Measurements from ENCODE around the gene DENND1C. TPM values are rescaled to one million over a fixed set of nuclear protein-coding genes. Genes with fewer than 3 reads are reported as not detected.
"Not testable (repeated sequence)": the region's sequence is repeated elsewhere in the genome, so short reads cannot be mapped to it uniquely, and the experiment has no call there.

DENND1C gene
- total RNA-seq, 1 donor from 2014 or later, result not detected

DNA sequence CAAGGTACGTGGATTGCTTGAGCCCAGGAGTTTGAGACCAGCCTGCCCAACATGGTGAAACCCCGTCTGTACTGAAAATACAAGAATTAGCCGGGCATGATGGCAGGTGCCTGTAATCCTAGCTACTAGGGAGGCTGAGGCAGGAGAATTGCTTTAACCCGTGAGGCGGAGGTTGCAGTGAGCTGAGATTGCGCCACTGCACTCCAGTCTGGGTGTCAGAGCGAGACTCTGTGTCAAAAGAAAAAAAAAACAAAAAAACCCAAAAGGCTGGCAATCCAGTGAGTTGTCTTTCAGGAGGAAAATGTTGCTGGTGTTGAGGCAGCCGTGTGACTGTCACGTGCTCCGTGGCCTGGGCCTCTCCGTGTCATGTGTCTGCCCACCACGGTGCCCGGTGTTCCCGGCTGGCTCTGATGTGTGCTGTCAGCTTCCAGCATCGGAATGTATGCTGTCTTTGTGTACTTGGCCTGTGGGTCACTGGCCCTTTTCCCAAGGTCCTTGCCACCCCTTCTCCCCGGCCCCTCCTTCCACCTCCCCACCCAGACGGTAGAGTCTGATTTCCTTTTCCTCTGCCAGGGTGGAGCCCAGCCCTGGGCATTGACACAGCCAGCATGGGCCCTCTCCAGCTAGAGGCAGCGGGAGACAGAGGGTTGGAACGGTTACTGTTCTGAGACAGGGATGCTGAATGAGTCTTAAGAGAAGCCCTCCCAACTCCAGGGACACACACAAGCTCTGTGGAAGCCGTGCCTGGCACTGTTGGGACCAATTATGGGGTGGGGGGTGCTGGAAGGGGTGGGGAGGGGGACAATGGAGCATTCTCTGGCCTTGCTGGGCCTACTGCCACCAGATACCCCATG lies 27.8 kb upstream of the DENND1C start:
- no peak for DNase-seq (ENCODE audit: low read depth in 2 of 2)

GRCh38 chr19:6508028-6508771 lies 26.6 kb upstream of the DENND1C start:
- not testable (repeated sequence) for DNase-seq (ENCODE audit: low read depth in 2 of 2)

- no peak for DNase-seq (ENCODE audit: low read depth in 2 of 2)
These were observed 22.0 kb upstream of the DENND1C start for GRCh38 chr19:6503407-6504201.

GRCh38 chr19:6501740-6502648 lies 20.4 kb upstream of the DENND1C start, which contains the start of gene TUBB4A:
Gene TUBB4A, minus strand, starts transcription at chr19:6502309. Its CDS starts 97 bp downstream, at chr19:6502212.
- no peak for DNase-seq (ENCODE audit: low read depth in 2 of 2)

- no peak for DNase-seq (ENCODE audit: low read depth in 2 of 2)
These were observed 19.5 kb upstream of the DENND1C start for GRCh38 chr19:6500837-6501739.

DNA sequence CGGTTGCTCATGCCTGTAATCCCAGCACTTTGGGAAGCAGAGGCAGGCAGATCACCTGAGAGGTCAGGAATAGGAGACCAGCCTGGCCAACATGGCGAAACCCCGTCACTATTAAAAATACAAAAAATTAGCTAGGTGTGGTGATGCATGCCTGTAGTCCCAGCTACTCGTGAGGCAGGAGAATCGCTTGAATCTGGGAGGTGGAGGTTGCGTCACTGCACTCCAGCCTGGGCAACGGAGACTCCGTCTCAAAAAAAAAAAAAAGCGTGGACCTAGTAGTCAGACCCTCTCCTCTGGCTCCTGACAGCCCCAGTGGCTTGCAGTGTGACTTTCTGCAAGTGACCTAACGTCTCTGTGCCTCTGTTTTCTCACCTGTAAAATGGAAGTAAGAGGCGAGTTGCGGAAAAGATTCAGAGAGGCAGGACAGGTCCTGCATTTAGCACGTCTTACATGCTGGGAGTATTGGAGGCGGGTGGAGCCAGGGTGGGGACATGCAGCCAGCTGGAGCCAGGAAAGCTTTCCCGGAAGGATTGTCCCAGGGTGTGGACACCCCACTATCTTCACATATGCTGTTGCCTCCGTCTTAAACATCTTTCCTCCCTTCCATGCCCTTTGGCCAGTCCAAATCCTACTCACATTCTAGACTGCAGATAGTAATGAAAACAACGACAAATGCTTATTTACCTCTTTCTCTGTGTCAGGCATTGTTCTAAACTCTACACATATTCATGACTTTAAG lies 17.6 kb upstream of the DENND1C start:
- DNase-seq (ENCODE audit: low read depth in 2 of 2), result no peak

DNA sequence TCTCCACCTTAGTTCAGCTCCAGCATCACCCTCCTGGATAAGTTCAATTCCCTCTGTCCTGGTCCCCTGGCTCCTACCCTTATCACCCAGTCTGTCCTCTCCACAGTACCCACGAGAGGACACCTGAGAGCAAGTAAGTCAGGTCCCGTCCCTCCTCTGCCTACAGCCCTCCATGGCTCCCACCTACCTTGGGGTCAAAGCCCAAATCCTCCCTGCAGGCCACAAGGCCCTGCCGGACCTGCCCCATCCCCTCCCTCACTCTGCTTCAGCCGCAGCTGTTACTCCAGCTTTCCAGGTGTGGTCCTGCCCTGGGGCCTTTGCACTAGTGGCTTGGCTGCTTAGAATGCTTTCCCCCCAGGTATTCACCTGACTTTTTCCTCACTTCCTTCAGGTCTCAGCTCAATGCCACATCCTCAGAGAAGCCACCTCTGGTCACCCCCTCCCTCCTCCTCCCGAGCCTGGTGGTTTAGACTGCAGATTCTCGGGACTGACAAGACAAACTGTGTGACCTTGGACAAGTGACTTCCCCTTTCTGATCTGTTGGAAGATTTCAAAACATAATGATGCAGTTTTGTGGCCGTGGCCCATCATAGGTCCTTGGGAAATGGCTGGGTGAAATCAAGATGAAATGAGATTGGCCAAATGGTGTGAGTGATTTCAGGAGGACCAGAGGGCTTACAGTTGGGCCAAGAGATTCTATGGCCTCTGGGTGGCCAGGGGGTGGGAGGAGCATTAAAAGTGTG lies 16.9 kb upstream of the DENND1C start:
- no peak for DNase-seq (ENCODE audit: low read depth in 2 of 2)

GRCh38 chr19:6495947-6496346 lies 14.4 kb upstream of the DENND1C start:
- no peak for DNase-seq (ENCODE audit: low read depth in 2 of 2)

GRCh38 chr19:6494438-6495036 lies 12.9 kb upstream of the DENND1C start:
- no peak for DNase-seq (ENCODE audit: low read depth in 2 of 2)

DNA sequence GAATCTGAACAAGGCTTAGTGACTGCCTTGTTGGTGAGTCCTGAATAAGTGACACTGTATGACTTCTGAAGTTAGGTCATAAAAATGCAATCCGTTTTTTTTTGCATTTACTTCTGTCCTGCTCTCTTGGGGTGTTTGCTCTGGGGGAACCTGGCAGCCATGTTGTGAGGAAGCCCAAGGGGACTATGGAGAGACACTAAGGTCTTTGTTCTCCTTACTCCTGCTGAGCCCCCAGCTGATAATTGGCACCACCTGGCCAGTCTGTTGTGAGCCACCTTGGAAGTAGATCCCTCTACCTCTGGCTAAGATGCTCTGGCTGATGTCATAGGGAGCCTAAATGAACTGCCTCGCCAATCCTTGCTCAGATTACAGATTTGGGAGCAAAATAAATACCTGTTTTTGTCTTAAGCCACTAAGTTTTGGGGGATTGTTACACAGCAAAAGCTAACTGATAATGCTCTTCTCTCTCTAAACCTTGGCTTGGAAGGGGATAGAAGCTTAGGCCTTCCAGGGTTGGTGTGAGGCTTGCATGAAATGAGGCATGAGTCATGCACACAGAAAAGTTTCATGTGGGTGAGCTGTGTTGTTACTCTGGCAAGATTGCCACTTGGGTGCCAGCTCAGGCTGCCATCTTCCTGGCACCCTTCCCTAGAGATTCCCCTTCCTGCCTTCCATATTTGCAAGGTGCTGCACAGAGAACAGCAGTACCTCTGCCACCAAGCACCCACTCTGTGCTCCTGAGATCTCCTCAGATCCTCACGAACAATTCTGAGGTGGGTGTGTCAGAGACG lies 10.4 kb upstream of the DENND1C start:
- no peak for DNase-seq (ENCODE audit: low read depth in 2 of 2)

DNA sequence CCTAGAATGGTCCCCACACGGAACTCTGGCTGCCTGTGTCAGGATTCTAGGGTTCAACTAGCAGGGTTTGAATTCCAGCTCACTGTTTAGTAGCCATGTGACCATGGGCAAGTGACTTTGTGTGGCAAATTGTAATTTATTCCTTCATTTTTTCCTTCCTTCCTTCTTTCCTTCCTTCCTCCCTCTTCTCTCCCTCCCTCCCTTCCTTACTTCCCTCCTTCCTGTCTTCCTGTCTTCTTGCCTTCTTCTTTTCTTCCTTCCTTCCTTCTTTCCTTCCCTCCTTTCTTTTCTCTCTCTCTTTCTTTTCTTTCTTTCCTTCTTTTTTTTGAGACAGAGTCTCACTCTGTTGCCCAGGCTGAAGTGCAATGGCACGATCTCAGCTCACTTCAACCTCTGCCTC lies 8.5 kb upstream of the DENND1C start:
- no peak for DNase-seq (ENCODE audit: low read depth in 2 of 2)

DNA sequence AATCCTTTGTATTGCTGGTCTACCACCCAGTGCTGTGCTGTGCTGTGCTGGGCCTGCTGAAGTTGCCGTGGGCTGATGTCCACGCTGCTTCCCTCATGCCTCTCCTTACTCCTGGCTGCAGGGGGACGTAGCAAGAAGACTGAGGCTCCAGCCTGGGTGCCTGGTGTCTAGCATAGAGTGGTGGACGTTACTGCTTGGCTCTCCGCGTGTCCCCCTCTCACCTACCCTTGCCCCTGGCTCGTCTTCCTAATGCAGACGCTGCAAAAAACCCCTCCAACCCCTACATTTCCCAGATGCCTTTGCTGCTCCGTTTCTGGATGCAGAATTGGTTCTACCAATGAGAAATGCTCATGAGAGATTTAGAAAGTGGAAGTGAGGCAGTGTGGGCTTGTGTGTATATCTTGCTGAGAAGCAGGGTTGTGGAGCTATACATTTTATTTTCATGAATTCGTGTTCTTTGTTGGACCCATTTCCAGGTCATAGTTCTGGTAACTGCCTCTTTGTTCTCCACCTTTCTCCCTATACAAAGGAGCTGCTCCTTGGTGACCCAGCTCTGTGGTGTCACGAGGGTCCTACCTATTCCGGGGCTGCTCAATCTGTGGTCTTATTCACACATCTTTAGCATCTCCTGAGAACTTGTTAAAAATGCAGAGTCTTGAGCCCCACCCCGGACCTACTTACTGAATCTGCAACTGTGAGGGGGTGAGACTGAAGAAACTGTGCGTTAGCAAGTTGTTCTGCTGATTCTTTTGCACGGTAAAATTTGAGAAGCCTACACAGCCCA lies 7.9 kb upstream of the DENND1C start:
- DNase-seq (ENCODE audit: low read depth in 2 of 2), result no peak

DNA sequence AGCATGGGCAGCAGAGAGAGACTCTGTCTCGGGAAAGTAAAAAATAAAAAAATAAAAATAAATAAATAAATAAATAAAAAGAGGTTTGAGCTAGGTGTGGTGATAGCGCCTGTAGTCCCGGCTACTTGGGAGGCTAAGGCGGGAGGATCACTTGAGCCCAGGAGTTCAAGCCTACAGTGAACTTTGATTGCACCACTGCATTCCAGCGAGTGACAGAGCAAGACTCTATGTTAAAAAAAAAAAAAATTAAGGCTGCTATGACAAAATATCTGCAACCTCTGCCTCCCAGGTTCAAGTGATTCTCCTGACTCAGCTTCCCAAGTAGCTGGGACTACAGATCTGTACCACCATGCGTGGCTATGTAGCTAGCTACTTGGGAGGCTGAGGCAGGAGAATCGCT lies 3.2 kb upstream of the DENND1C start:
- no peak for DNase-seq (ENCODE audit: low read depth in 2 of 2)

GRCh38 chr19:6484230-6484629 lies 2.6 kb upstream of the DENND1C start:
- no peak for DNase-seq (ENCODE audit: low read depth in 2 of 2)

GRCh38 chr19:6483235-6483634 lies 1.6 kb upstream of the DENND1C start:
- no peak for DNase-seq (ENCODE audit: low read depth in 2 of 2)

- no peak for DNase-seq (ENCODE audit: low read depth in 2 of 2)
These were observed 728 bp upstream of the DENND1C start for GRCh38 chr19:6482343-6482686.
